Astrocyte of the spinal cord (primary cell): ENCODE results near the gene LDLRAD4.

ENCODE experiments used
- DNase-seq: peaks from one replicate; pipeline ENCODE4 v3.0.0; 2011; ENCODE audit warnings: low read depth, low spot score
- H3K4me3 ChIP-seq: 2 replicates; pipeline ENCODE4 v1.5.1; 2011; ENCODE audit warnings: low read depth, mild to moderate bottlenecking, low read length, moderate library complexity
- CTCF ChIP-seq: IDR thresholded peaks from 2 replicates; pipeline ENCODE4 v1.5.1; 2012; ENCODE audit warnings: low read depth, mild to moderate bottlenecking, low read length, inconsistent platforms
- in situ Hi-C: cut with HindIII; loops from 2 replicates; pipeline ENCODE4 v1.10.0; 2017; ENCODE audit warnings: low sequenced_read_pairs

The LDLRAD4 gene

DNA sequence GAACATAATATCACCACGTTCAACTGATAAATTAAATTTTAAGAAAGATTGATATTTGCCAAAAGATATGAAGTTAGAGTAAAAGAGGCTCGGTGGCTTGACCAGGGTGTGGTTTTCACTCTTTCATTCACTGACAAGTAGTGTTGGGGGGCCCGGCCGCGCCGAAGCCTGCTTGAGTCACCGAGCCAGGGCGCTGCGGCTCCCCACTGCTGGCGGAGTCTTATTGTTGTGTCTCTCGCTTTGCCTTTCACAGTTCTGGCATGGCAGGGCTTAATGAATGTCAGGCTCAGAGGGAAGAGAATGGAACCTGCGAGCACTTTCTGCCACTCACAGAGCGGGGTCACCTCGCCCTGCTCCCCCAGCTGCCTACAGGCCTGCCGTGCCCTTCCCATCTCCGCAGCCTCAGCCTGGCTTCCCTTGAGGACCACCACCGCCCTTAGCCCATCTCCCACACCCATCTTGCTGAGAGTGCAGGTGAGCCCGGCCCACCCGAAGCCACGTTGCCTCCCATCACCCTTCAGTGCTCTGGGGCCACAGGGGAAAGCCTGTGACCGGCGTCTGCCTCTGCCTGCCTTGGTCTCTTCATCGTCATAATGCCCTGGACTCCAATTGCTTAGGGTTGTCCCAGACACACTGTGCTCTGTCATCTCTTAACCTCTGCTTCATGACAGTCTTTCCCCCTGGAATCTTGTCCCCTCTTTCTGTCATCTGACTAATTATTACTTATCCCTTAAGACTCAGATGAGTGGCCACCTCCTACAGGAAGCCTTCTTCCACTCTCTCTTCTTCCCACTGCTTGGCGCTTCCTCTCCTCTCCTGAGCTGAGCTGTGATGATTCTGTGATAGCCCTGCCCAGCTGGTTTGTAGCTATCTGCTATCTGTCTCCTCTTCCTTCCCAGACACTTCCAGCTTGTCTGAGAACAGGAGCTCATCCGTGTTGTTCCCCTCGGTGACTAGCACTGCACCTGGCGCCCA is 365.3 kb downstream of the LDLRAD4 start:
- no peak for DNase-seq
- no peak overlapping the region for H3K4me3 ChIP-seq
- in situ Hi-C loops = no loop called here
- no peak for TF ChIP-seq CTCF

DNA sequence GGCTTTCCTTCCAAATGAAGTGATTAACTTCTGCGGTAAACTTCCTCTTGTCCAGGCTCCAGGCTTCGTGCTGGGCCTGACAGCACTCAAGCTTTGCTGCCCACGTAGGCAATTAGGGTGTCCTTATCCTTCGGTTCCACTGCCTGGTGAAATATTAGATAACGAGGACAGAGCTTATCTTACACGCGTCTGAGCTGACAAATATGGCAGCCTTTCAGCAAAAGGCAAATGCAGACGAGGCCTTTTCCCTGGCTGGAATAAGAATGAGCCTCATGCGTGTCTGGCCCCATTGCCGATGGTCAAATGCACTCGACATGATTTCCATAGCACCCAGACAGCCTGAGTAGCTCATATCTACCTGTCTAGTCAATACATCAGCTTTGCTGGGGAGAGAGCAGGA is 366.3 kb downstream of the LDLRAD4 start:
- in situ Hi-C loops = no loop called here
- no peak for TF ChIP-seq CTCF
- no peak for DNase-seq
- no peak overlapping the region for H3K4me3 ChIP-seq

DNA sequence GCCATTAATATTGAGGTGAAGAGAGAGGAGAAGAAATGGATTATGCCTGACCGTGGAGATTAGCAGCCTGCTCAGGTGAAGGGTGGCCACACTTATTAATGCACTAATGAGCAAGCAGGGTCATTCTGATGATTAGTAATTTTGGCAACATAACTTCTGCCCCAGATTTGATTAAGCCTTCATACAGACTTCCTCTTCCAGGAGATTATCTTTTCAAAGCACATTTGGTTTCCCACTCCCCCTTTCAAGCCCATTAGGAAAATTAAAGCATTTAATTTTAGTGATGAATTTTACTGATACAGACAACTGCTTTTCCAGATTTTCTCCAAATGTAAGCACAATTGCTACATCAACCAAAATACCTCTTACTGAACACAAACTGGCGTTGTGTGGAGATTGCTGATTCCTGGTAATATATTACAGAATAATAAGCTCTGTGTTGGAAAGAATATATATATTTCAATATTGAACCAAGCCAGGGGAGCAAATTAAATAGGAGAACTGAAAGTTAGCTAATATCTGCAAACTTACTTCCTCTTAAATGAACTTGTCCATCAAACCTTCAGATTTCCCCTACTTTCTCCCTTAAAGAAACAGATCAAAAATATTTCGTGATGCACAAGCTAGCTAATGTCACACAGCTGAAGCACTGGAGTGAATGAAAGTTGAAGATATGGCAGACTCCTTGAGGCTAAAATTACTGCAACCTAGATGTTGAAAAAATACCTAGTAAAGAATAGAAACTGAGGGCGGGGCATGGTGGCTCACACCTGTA is 367.0 kb downstream of the LDLRAD4 start:
- no peak for DNase-seq
- H3K4me3 ChIP-seq = no peak overlapping the region
- no peak for TF ChIP-seq CTCF
- in situ Hi-C loops = no loop called here

- H3K4me3 ChIP-seq = no peak overlapping the region
- no peak for TF ChIP-seq CTCF
- in situ Hi-C loops = no loop called here
- DNase-seq = no peak
These were observed 368.4 kb downstream of the LDLRAD4 start for GRCh38 chr18:13587001-13587400.

DNA sequence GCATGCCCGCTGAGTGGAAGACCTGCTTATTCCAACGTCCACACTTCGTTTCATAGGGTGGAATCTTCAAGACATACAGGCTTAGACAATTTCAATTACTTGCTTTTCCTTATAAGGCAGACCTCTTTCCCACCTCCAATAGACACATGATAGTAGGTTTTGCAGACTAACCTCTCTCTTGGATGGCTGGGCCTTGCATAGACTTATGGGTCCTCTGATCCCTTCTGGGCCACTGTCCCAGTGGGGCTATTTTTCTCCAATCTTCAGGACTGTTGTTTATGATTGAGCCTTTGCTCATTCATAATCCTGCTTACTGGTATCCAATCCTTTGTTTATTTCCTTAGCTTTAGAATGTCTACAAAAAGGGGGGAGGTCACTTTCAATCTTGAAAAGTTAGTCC is 368.9 kb downstream of the LDLRAD4 start:
- in situ Hi-C loops = no loop called here
- no peak for DNase-seq
- no peak overlapping the region for H3K4me3 ChIP-seq
- no peak for TF ChIP-seq CTCF

DNA sequence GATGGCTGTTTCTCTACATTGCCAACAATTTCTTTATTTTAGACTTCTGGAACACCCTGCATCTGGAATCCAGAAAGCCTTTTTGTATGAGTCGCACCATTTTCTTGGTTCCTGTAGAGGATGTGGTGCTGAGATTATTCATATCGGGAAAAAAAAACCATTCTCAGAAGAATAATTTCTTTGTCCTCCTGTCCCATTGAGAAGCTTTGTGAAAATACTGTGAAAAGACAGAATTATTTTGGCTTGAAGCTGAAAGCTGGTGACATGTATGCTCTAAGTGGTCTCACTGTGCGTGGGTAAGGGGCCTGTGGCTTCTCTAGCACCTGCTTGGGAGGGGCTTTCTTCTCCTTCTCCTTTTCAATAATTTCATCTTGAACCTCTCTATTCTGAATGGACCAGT is 369.4 kb downstream of the LDLRAD4 start:
- TF ChIP-seq CTCF = no peak
- in situ Hi-C loops = no loop called here
- no peak overlapping the region for H3K4me3 ChIP-seq
- no peak for DNase-seq
